OCI-LY3 (cell line): ENCODE data around the gene ANKRD33B.

Experiments
- CTCF ChIP-seq: fragments of 200-600, 300-600 bp; sonication (generic); IDR thresholded peaks from 2 replicates; pipeline ENCODE4 v1.5.1; 2014; ENCODE audit warnings: antibody characterized with exemption, low read length, low read depth
- EZH2phosphoT487 ChIP-seq: fragments of 200-600 bp; shearing (Covaris generic); IDR thresholded peaks from 2 replicates; pipeline ENCODE4 v1.6.1; 2018; ENCODE audit warnings: antibody characterized with exemption, mixed run types, low read depth

GRCh38 chr5:10576121-10576789, 12.4 kb downstream of the ANKRD33B start:
- TF ChIP-seq CTCF (peak; percentile 44), EZH2phosphoT487 (no peak)
